ENCODE measurements around the gene CFAP221. TPM values are rescaled to one million over a fixed set of nuclear protein-coding genes. Genes with fewer than 3 reads are reported as not detected.

Gene CFAP221
- polyA plus RNA-seq, 2 of the 4 experiments (the other 2 are of a cell fraction), result 0.17 to 0.30 TPM

GRCh38 chr2:119680457-119681202 is 136.4 kb downstream of the CFAP221 start:
- Histone ChIP-seq H3K4me2 (peak overlapping the region; percentile 94), H3K27ac (no peak overlapping the region), H3K4me1 (peaks cover 13% of the 10 kb centered on the region), H3K4me3 (peak overlapping the region; percentile 88; the same call in 2 of the 3 replicates), H3K9me3 (no peaks in the 10 kb centered on the region)
- no peak for TF ChIP-seq JUNB (IDR thresholded peaks at IDR 0.05)
- TF ChIP-seq MYC (IDR thresholded peaks at IDR 0.05; ENCODE audit: borderline replicate concordance, low read length), result no peak
- no peak for TF ChIP-seq PHF8 (IDR thresholded peaks at IDR 0.05; ENCODE audit: borderline replicate concordance, low read depth)
- TF ChIP-seq RAD21 (conservative IDR thresholded peaks at IDR 0.05 in 1 of 2, IDR thresholded peaks at IDR 0.05 in 1 of 2), result no peak
- TF ChIP-seq BCL3 (IDR thresholded peaks at IDR 0.05), result no peak
- no peak for TF ChIP-seq NPAS2 (CRISPR knock-in tag; IDR thresholded peaks at IDR 0.05; ENCODE audit: borderline replicate concordance)
- TF ChIP-seq ESRRA (IDR thresholded peaks at IDR 0.05; ENCODE audit: borderline replicate concordance, low read length), result no peak
- TF ChIP-seq, protein P1, sequence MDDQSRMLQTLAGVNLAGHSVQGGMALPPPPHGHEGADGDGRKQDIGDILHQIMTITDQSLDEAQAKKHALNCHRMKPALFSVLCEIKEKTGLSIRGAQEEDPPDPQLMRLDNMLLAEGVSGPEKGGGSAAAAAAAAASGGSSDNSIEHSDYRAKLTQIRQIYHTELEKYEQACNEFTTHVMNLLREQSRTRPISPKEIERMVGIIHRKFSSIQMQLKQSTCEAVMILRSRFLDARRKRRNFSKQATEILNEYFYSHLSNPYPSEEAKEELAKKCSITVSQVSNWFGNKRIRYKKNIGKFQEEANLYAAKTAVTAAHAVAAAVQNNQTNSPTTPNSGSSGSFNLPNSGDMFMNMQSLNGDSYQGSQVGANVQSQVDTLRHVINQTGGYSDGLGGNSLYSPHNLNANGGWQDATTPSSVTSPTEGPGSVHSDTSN (IDR thresholded peaks at IDR 0.05), result no peak
- TF ChIP-seq HOXB5 (CRISPR knock-in tag; IDR thresholded peaks at IDR 0.05), result no peak
- TF ChIP-seq HMGXB4 (CRISPR knock-in tag; IDR thresholded peaks at IDR 0.05; ENCODE audit: borderline replicate concordance), result no peak
- TF ChIP-seq, protein P2, sequence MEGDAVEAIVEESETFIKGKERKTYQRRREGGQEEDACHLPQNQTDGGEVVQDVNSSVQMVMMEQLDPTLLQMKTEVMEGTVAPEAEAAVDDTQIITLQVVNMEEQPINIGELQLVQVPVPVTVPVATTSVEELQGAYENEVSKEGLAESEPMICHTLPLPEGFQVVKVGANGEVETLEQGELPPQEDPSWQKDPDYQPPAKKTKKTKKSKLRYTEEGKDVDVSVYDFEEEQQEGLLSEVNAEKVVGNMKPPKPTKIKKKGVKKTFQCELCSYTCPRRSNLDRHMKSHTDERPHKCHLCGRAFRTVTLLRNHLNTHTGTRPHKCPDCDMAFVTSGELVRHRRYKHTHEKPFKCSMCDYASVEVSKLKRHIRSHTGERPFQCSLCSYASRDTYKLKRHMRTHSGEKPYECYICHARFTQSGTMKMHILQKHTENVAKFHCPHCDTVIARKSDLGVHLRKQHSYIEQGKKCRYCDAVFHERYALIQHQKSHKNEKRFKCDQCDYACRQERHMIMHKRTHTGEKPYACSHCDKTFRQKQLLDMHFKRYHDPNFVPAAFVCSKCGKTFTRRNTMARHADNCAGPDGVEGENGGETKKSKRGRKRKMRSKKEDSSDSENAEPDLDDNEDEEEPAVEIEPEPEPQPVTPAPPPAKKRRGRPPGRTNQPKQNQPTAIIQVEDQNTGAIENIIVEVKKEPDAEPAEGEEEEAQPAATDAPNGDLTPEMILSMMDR (IDR thresholded peaks at IDR 0.05), result no peak
- TF ChIP-seq CEBPB (IDR thresholded peaks at IDR 0.05), result no peak
- DNase-seq (ENCODE audit: low read depth in 1 of 2, low spot score in 1 of 2), result no peak
- ATAC-seq, result no peak
- 96% methylated on average over 11 of the region's 13 CpGs for WGBS (ENCODE audit: missing lambda C conversion rate)
- CTCF ChIA-PET, result interaction anchor here (0.6 kb wide), 1 partner anchor 109 kb away, joined by 3 read pairs; no protein-coding TSS in a partner anchor
- FAIRE-seq, result no peak
- POLR2A ChIA-PET, result no interaction called here

GRCh38 chr2:119681203-119681867 is 137.1 kb downstream of the CFAP221 start:
- FAIRE-seq (no peak), ATAC-seq (no peak), DNase-seq (ENCODE audit: low read depth in 1 of 2, low spot score in 1 of 2) (no peak)
- no peak overlapping the region for H3K4me2 ChIP-seq
- H3K4me1 ChIP-seq, result peaks cover 13% of the 10 kb centered on the region
- TF ChIP-seq HOXA7 (CRISPR knock-in tag; IDR thresholded peaks at IDR 0.05) (no peak), EP300 (IDR thresholded peaks at IDR 0.05) (no peak), ELK1 (IDR thresholded peaks at IDR 0.05; ENCODE audit: low read depth, low read length) (no peak), RNF2 (IDR thresholded peaks at IDR 0.05; ENCODE audit: borderline replicate concordance, low read depth) (no peak), PHF8 (IDR thresholded peaks at IDR 0.05; ENCODE audit: borderline replicate concordance, low read depth) (no peak), HDAC2 (IDR thresholded peaks at IDR 0.05) (no peak), MAZ (IDR thresholded peaks at IDR 0.05; ENCODE audit: borderline replicate concordance, low read depth, low read length) (no peak), EHMT2 (IDR thresholded peaks at IDR 0.05; ENCODE audit: low read depth) (no peak), BCL3 (IDR thresholded peaks at IDR 0.05) (no peak), NPAS2 (CRISPR knock-in tag; IDR thresholded peaks at IDR 0.05; ENCODE audit: borderline replicate concordance) (no peak)
- H3K27ac ChIP-seq, result no peak overlapping the region
- WGBS (ENCODE audit: missing lambda C conversion rate), result 83% methylated on average over 13 of the region's 25 CpGs
- H3K4me3 ChIP-seq, result no peak overlapping the region
- no peaks in the 10 kb centered on the region for H3K9me3 ChIP-seq
- POLR2A ChIA-PET, result no interaction called here
- CTCF ChIA-PET, result interaction anchor here (0.6 kb wide), 1 partner anchor 108 kb away, joined by 3 read pairs; no protein-coding TSS in a partner anchor

All from A549 (cell line).